CD14-positive monocyte (primary cell): ENCODE results near the gene BLOC1S6. TPM values are rescaled to one million over a fixed set of nuclear protein-coding genes. Genes with fewer than 3 reads are reported as not detected.

Experiments
- DNase-seq, 3 donors: peaks; one replicate each; pipeline ENCODE4 v3.0.0-alpha.2; 2011 to 2022
- H2AFZ ChIP-seq: 2 replicates; pipeline ENCODE4 v1.6.0; 2012; ENCODE audit warnings: mild to moderate bottlenecking, low read depth, low read length, inconsistent platforms; ENCODE audit not compliant: insufficient read depth, poor library complexity, severe bottlenecking
- H3K27ac ChIP-seq, 2 donors: 1 replicate in 1 of 2; 2 replicates in 1 of 2; pipeline ENCODE4 v1.5.1; 2012 to 2013; ENCODE audit warnings: low read length in 2 of 2, control low read depth in 1 of 2, inconsistent platforms in 1 of 2, low read depth in 1 of 2, mild to moderate bottlenecking in 1 of 2
- H3K27me3 ChIP-seq, 2 donors: one replicate each; pipeline versions ENCODE4 v1.6.0 to v1.6.1; 2011 to 2013; ENCODE audit warnings: low read length in 2 of 2; ENCODE audit not compliant: control insufficient read depth in 2 of 2, insufficient read depth in 2 of 2
- H3K36me3 ChIP-seq, 2 donors: replicated peaks in 1 of 2; 1 replicate in 1 of 2; 2 replicates in 1 of 2; pipeline versions ENCODE4 v1.5.1 to v1.6.1; 2012 to 2013; ENCODE audit warnings: low read length in 2 of 2, control low read depth in 1 of 2, inconsistent platforms in 1 of 2, mild to moderate bottlenecking in 1 of 2; ENCODE audit not compliant: insufficient read depth in 2 of 2, control insufficient read depth in 1 of 2
- H3K4me1 ChIP-seq, 2 donors: 1 replicate in 1 of 2; 2 replicates in 1 of 2; pipeline versions ENCODE4 v1.5.1 to v1.6.1; 2012 to 2013; ENCODE audit warnings: low read length in 2 of 2, control low read depth in 1 of 2, inconsistent platforms in 1 of 2, mild to moderate bottlenecking in 1 of 2, moderate library complexity in 1 of 2; ENCODE audit not compliant: insufficient read depth in 2 of 2, control insufficient read depth in 1 of 2
- H3K4me2 ChIP-seq: replicated peaks from 2 replicates; pipeline ENCODE3; 2012; ENCODE audit warnings: low read length, moderate library complexity, mild to moderate bottlenecking; ENCODE audit not compliant: poor library complexity, severe bottlenecking; ENCODE audit errors: extremely low read depth
- H3K4me3 ChIP-seq, 3 experiments: fragments of 200-600 bp in 1 of 3; sonication (generic) in 1 of 3; replicated peaks in 1 of 3; 1 replicate in 2 of 3; 2 replicates in 1 of 3; pipeline ENCODE4 v1.5.1; 2011 to 2013; ENCODE audit warnings: low read length in 3 of 3, mild to moderate bottlenecking in 3 of 3, control low read depth in 2 of 3, low read depth in 2 of 3, inconsistent platforms in 1 of 3, moderate library complexity in 1 of 3
- H3K79me2 ChIP-seq: 2 replicates; pipeline ENCODE4 v1.6.0; 2012; ENCODE audit warnings: mild to moderate bottlenecking, control low read depth, inconsistent platforms, low read length, moderate library complexity; ENCODE audit not compliant: insufficient read depth
- H3K9ac ChIP-seq: 2 replicates; pipeline ENCODE4 v1.6.0; 2017; ENCODE audit warnings: low read length, mild to moderate bottlenecking; ENCODE audit not compliant: insufficient read depth, poor library complexity, severe bottlenecking
- H3K9me3 ChIP-seq, 2 donors: replicated peaks in 1 of 2; 1 replicate in 1 of 2; 2 replicates in 1 of 2; pipeline versions ENCODE4 v1.5.1 to v1.6.1; 2012 to 2013; ENCODE audit warnings: low read length in 2 of 2, control low read depth in 1 of 2; ENCODE audit not compliant: control insufficient read depth in 1 of 2, insufficient read depth in 1 of 2
- H4K20me1 ChIP-seq: 2 replicates; pipeline ENCODE4 v1.6.0; 2012; ENCODE audit warnings: mild to moderate bottlenecking, low read length, control low read depth, moderate library complexity; ENCODE audit not compliant: insufficient read depth
- H3K27ac Mint-ChIP-seq, 7 donors: one replicate each; pipeline ENCODE4 v1.8.0; 2020; ENCODE audit warnings: mild to moderate bottlenecking in 7 of 7, mixed read lengths in 7 of 7, moderate library complexity in 6 of 7, inconsistent platforms in 2 of 7
- H3K27me3 Mint-ChIP-seq, 3 donors: one replicate each; pipeline ENCODE4 v1.8.0; 2021 to 2022; ENCODE audit warnings: low read depth in 3 of 3, mild to moderate bottlenecking in 3 of 3, mixed read lengths in 3 of 3, moderate library complexity in 3 of 3, inconsistent platforms in 1 of 3
- H3K36me3 Mint-ChIP-seq, 2 donors: one replicate each; pipeline ENCODE4 v1.8.0; 2020; ENCODE audit warnings: mixed read lengths in 2 of 2, inconsistent platforms in 1 of 2, mild to moderate bottlenecking in 1 of 2
- H3K4me1 Mint-ChIP-seq: one replicate; pipeline ENCODE4 v1.8.0; 2020; ENCODE audit warnings: mild to moderate bottlenecking, mixed read lengths
- H3K4me3 Mint-ChIP-seq, 2 donors: one replicate each; pipeline ENCODE4 v1.8.0; 2020; ENCODE audit warnings: mild to moderate bottlenecking in 2 of 2, mixed read lengths in 2 of 2, moderate library complexity in 1 of 2
- H3K9me3 Mint-ChIP-seq, 7 donors: one replicate each; pipeline ENCODE4 v1.8.0; 2020 to 2022; ENCODE audit warnings: mixed read lengths in 7 of 7, mild to moderate bottlenecking in 6 of 7, moderate library complexity in 6 of 7, inconsistent platforms in 2 of 7
- CTCF ChIP-seq: fragments of 200-600 bp; IDR thresholded peaks from one replicate; pipeline ENCODE4 v1.8.0; 2022; ENCODE audit warnings: antibody characterized with exemption, mild to moderate bottlenecking
- WGBS: methylation state at CpG from one replicate; pipeline ENCODE4 v1.1.5; 2013; ENCODE audit warnings: missing lambda C conversion rate; ENCODE audit not compliant: insufficient coverage; 5-methylcytosine and 5-hydroxymethylcytosine counted together
- intact Hi-C, 2 donors: fragments of 100-400 bp; cut with micrococcal nuclease; formaldehyde crosslinking; loops; one replicate each; pipeline versions ENCODE4 v1.15.0 to v1.15.1; 2023
- polyA plus RNA-seq, 3 donors: library from polyadenylated mRNA; depleted of rRNA in 1 of 3; unstranded in 2 of 3; stranded (reverse) in 1 of 3; fragments of 300-500 nt in 2 of 3; fragments of >200 nt in 1 of 3; fragmentation: Illumina TruSeq in 2 of 3; gene quantifications; 1 replicate in 2 of 3; 2 replicates in 1 of 3; pipeline ENCODE4 v1.2.3, GENCODE V29; 2012 to 2021

Gene BLOC1S6
- polyA plus RNA-seq, 3 donors: 16.8 to 54.9 (median 47.9) TPM

- Histone ChIP-seq H3K79me2 (peaks cover 100% of the 10 kb centered on the region), H3K4me2 (peak overlapping the region; percentile 40), H2AFZ (no peak overlapping the region), H3K9ac (no peak overlapping the region), H3K9me3 (peaks cover 0 to 2% of the 10 kb centered on the region in 2 donors), H3K27me3 (no peaks in the 10 kb centered on the region), H3K4me1 (peaks cover 36 to 47% of the 10 kb centered on the region in 2 donors), H3K4me3 (peak overlapping the region in 1 of 3 experiments; percentile 7), H3K36me3 (peaks cover 14 to 37% of the 10 kb centered on the region in 2 donors), H3K27ac (peak overlapping the region; percentile 56 to 77), H4K20me1 (peaks cover 96% of the 10 kb centered on the region)
- 100% methylated on average over 1 of the region's 6 CpGs for WGBS
- peak overlapping the region; percentile 76 to 93 (median 91) for H3K27ac Mint-ChIP-seq
- intact Hi-C loops: no loop called here
- peaks cover 0 to 7% (median 4%) of the 10 kb centered on the region in 7 donors for H3K9me3 Mint-ChIP-seq
- TF ChIP-seq CTCF: no peak
- H3K4me1 Mint-ChIP-seq: peaks cover 64% of the 10 kb centered on the region
- peak overlapping the region in 1 of 2 donors; percentile 66 for H3K4me3 Mint-ChIP-seq
- DNase-seq: no peak
- H3K36me3 Mint-ChIP-seq: peaks cover 23 to 38% of the 10 kb centered on the region in 2 donors
- no peaks in the 10 kb centered on the region for H3K27me3 Mint-ChIP-seq
These were observed 67.6 kb downstream of the BLOC1S6 start for GRCh38 chr15:45654749-45655148.

GRCh38 chr15:45657254-45657653 lies 70.1 kb downstream of the BLOC1S6 start:
- Histone ChIP-seq H3K4me1 (peaks cover 27 to 31% of the 10 kb centered on the region in 2 donors), H3K4me3 (no peak overlapping the region), H3K4me2 (no peak overlapping the region), H3K79me2 (peaks cover 85% of the 10 kb centered on the region), H3K27ac (no peak overlapping the region), H3K9ac (no peak overlapping the region), H3K27me3 (no peaks in the 10 kb centered on the region), H3K9me3 (no peaks in the 10 kb centered on the region), H2AFZ (no peak overlapping the region), H3K36me3 (peaks cover 29 to 45% of the 10 kb centered on the region in 2 donors), H4K20me1 (peaks cover 96% of the 10 kb centered on the region)
- TF ChIP-seq CTCF: no peak
- no peak overlapping the region for H3K4me3 Mint-ChIP-seq
- intact Hi-C loops: no loop called here
- WGBS: no CpG with 5 or more reads among the region's 2 CpGs
- H3K27ac Mint-ChIP-seq: peak overlapping the region in 4 of 7 donors; percentile 15 to 74 (median 65)
- no peak for DNase-seq
- peaks cover 0 to 1% (median 0%) of the 10 kb centered on the region in 7 donors for H3K9me3 Mint-ChIP-seq
- H3K36me3 Mint-ChIP-seq: peaks cover 36 to 50% of the 10 kb centered on the region in 2 donors
- H3K27me3 Mint-ChIP-seq: peaks cover 0 to 3% (median 0%) of the 10 kb centered on the region in 3 donors
- H3K4me1 Mint-ChIP-seq: peaks cover 53% of the 10 kb centered on the region
